GM12865 (cell line): ENCODE measurements around the gene ZNF496.

Experiments used
- DNase-seq: peaks from one replicate; pipeline ENCODE4 v3.0.0; 2010; ENCODE audit warnings: low read depth
- H3K4me3 ChIP-seq: 2 replicates; pipeline ENCODE4 v1.5.1; 2011; ENCODE audit warnings: mild to moderate bottlenecking, low read depth, low read length, control low read depth
- TF ChIP-seq, protein P1 (sequence below): IDR thresholded peaks from 2 replicates; pipeline ENCODE4 v1.5.1; 2011; ENCODE audit warnings: low read length, control low read depth, low read depth, inconsistent platforms; ENCODE audit not compliant: insufficient read depth; ENCODE audit errors: missing control alignments

ZNF496 gene

DNA sequence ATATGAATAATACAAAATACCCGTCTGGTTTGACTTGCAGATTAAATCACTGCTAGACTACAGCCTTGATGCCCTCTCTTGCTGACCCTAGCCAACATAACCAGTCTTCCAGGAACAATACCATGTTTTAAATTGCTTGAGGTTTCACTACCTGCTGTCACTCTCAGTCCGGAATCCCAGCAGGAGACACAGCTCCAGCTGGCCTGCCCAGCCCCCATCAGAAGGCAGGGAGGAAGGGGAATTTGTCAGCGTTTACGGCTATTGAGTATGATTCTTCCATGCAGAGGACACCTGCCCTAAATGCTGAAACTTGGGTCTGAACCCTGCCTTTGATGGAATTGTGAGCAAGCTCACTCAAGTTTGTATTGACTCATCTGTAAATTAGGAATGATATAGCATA, 33.0 kb downstream of the ZNF496 start:
- no peak for DNase-seq
- TF ChIP-seq, protein P1, sequence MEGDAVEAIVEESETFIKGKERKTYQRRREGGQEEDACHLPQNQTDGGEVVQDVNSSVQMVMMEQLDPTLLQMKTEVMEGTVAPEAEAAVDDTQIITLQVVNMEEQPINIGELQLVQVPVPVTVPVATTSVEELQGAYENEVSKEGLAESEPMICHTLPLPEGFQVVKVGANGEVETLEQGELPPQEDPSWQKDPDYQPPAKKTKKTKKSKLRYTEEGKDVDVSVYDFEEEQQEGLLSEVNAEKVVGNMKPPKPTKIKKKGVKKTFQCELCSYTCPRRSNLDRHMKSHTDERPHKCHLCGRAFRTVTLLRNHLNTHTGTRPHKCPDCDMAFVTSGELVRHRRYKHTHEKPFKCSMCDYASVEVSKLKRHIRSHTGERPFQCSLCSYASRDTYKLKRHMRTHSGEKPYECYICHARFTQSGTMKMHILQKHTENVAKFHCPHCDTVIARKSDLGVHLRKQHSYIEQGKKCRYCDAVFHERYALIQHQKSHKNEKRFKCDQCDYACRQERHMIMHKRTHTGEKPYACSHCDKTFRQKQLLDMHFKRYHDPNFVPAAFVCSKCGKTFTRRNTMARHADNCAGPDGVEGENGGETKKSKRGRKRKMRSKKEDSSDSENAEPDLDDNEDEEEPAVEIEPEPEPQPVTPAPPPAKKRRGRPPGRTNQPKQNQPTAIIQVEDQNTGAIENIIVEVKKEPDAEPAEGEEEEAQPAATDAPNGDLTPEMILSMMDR = no peak
- H3K4me3 ChIP-seq = no peak overlapping the region

DNA sequence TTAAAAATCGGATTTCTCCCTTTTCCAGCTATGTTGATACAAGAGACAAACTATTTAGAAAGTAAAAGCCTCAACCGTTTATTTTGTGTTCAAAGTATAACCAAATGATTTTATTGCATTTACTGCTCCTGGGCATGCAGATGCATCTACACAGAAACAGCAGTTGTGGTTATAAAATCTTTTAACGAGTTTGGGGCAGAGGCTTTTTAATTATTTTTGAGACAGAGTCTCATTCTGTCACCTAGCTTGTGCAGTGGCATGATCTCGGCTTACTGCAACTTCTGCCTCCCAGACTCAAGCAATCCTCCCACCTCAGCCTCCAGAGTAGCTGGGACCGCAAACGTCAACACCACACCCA, 33.6 kb downstream of the ZNF496 start:
- no peak for DNase-seq
- TF ChIP-seq, protein P1 = no peak
- H3K4me3 ChIP-seq = no peak overlapping the region

DNA sequence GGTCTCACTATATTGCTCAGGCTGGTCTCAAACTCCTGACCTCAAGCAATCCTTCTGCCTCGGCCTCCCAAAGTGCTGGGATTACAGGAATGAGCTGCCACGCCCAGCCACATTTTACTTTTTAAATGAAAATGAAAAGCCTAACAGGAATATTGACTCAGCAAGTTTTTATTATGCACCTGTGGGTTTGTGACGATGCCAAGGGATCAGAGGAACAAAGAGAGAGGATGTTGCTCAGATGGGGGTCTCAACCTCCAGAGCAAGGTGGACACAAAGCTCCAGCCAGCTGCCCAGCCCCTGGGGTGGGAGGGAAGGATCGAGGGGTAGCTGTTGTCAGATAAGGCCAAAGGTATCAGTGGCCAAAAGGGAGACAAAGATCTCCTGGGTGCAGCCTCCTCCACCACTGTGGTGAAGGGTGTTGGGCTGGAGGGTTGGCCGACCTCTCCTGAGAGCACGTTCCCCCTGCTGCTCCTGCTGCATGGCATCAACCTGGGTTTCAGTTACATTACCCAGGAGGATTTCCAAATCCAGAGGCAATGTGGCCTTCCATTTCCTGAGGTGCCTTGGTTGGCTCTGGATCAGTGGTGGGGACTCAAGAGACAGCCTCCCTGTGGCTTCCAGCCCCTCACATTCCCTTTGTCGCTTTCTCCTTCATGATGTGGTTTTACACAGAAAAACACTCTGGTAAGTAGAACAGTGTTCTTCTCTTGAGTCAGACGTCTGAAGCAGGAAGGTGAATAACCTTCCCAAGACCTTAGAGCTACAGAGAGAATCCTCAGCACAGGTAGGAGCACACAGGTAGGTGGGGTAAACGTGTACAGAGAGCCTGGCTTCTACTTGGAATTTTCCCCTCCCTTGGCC, 34.2 kb downstream of the ZNF496 start:
- DNase-seq = no peak
- TF ChIP-seq, protein P1 = no peak
- H3K4me3 ChIP-seq = no peak overlapping the region

DNA sequence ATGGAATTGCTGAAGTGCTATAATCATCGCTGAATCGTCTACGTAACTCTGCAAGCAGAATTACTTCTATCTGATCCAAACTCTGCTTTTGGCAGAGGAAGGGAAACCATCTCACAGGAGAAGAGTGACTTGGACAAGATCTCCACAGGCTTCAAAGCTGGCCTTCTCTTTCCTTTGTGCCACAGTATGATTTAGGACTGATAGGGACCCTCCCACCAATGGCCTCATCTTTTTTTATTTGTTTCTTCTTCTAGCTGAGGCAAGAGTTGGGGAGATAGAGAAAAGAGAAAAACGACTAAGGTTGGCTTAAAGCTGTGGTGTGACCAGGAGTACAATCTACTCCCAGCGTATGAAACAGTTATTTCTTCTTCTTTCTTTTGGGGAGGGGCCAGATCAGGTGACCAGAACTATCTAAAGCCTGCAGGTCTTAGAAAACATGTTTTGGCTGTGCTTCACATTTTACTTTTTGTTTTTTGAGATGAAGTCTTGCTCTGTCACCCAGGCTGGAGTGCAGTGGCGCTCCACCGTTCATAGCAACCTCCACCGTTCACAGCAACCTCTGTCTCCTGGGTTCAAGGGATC, 35.0 kb downstream of the ZNF496 start:
- no peak for DNase-seq
- TF ChIP-seq, protein P1 = no peak
- no peak overlapping the region for H3K4me3 ChIP-seq

DNA sequence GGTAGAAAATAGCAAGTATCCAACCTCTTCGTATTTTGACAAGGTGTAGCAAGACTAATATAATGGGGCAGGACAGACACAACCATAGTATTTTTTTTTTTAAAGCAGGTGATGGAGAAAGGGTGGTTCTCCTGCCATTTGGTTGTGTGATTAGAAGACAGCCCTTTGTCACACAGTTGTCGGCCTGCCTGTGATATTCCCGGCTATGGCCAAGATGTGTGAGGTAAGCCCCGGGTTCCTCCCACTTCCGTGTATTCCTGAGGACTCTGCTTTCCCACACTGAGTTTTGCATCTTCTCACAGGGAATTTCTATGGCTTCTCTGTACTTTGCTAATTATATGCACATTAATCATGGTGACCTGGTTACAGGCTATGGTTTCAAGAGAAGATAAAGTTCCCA, 35.9 kb downstream of the ZNF496 start:
- DNase-seq = no peak
- TF ChIP-seq, protein P1 = no peak
- H3K4me3 ChIP-seq = no peak overlapping the region

DNA sequence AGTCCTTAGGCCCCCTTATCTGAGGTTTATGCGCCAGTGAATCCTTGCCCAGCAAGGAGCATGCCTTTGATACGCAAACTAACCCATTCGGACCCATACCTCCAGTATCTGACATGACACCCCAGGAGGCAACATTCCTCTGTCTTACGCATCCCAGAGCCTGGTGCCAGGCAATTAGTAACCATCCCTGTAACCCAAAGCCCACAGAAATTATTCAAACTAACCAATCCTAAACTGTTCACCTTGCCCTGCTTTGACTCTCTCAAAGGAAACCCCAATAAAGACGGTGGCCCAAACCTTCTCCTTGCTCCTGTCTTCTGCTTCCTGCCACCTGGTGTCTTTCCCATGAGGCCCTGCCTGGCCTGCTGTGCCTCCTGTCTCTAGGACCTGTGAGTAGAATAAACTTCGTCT, 36.4 kb downstream of the ZNF496 start:
- TF ChIP-seq, protein P1 = no peak
- no peak overlapping the region for H3K4me3 ChIP-seq
- DNase-seq = no peak

DNA sequence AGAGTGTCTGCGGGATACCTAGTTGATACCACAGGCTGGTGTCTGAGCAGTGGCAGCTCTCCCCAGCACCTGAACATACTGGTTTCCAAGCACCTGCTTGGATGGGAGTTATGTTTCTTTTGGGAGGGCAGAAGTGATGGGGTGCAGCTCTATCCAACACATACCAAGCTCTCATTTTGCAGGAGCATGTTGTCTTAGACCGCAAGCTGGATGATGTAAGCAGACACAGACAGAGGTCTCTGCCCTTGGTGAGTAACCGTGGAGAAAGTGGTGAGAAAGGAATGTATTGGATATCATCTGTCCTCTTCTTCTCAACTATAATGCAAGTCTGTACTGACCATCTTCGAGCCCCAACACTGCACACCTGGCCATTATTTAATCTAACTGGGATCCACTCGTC, 37.4 kb downstream of the ZNF496 start:
- no peak overlapping the region for H3K4me3 ChIP-seq
- DNase-seq = no peak
- TF ChIP-seq, protein P1 = no peak
